SK-N-SH (cell line): Measurements from ENCODE around the gene TMC1. TPM values are rescaled to one million over a fixed set of nuclear protein-coding genes. Genes with fewer than 3 reads are reported as not detected.

Experiments used
- CTCF ChIA-PET: fragments of 300-600, 350-600 bp; formaldehyde crosslinking; extraction: SDS; loops from one replicate; lab custom pipeline; 2021; lab: Yijun Ruan, JAX
- POLR2A ChIA-PET: fragments of 350-600 bp; sonication (Branson Sonifier 250); formaldehyde crosslinking; extraction: SDS; loops from one replicate; lab custom pipeline; 2020; ENCODE audit warnings: antibody characterized with exemption, inconsistent platforms; lab: Yijun Ruan, JAX
- DNase-seq: peaks from one replicate; pipeline ENCODE4 v3.0.0; 2012
- H2AFZ ChIP-seq: fragments of 200-600 bp; sonication (generic); 2 replicates; pipeline ENCODE4 v1.8.1; 2016; ENCODE audit warnings: antibody characterized with exemption, mild to moderate bottlenecking, low read depth
- H3F3A ChIP-seq: fragments of 200-600 bp; sonication (generic); replicated peaks from 2 replicates; pipeline ENCODE3; 2016; ENCODE audit warnings: antibody characterized with exemption, mild to moderate bottlenecking; ENCODE audit not compliant: insufficient read depth
- H3K27ac ChIP-seq, 2 experiments: fragments of 200-500 bp in 1 of 2; fragments of 200-600 bp in 1 of 2; sonication (Bioruptor generic) in 1 of 2; sonication (generic), shearing (Covaris generic) in 1 of 2; 2 replicates each; pipeline versions ENCODE4 v1.5.1 to v1.6.1; 2014 to 2016; ENCODE audit warnings: low read depth in 2 of 2, inconsistent platforms in 1 of 2, low read length in 1 of 2, mild to moderate bottlenecking in 1 of 2, mixed read lengths in 1 of 2
- H3K27me3 ChIP-seq: fragments of 200-600 bp; sonication (generic), shearing (Covaris generic); 2 replicates; pipeline ENCODE4 v1.6.1; 2016; ENCODE audit warnings: mixed run types; ENCODE audit not compliant: insufficient read depth
- H3K36me3 ChIP-seq, 2 experiments: fragments of 200-500 bp in 1 of 2; fragments of 200-600 bp in 1 of 2; sonication (Bioruptor generic) in 1 of 2; sonication (generic) in 1 of 2; replicated peaks in 1 of 2; 2 replicates each; pipeline versions ENCODE3 to v1.5.1; 2014 to 2016; ENCODE audit warnings: low read length in 1 of 2, mild to moderate bottlenecking in 1 of 2; ENCODE audit not compliant: insufficient read depth in 2 of 2, control insufficient read depth in 1 of 2
- H3K4me1 ChIP-seq, 2 experiments: fragments of 200-500 bp in 1 of 2; fragments of 200-600 bp in 1 of 2; sonication (Bioruptor generic) in 1 of 2; sonication (generic), shearing (Covaris generic) in 1 of 2; 2 replicates each; pipeline versions ENCODE4 v1.5.1 to v1.6.1; 2014 to 2016; ENCODE audit warnings: low read depth in 1 of 2, low read length in 1 of 2, mixed run types in 1 of 2; ENCODE audit not compliant: insufficient read depth in 2 of 2, control insufficient read depth in 1 of 2
- H3K4me2 ChIP-seq: fragments of 200-600 bp; sonication (generic), shearing (Covaris generic); 2 replicates; pipeline ENCODE4 v1.6.1; 2017; ENCODE audit warnings: mixed run types
- H3K4me3 ChIP-seq, 2 experiments: fragments of 200-500 bp in 1 of 2; fragments of 200-600 bp in 1 of 2; sonication (Bioruptor generic) in 1 of 2; sonication (generic), shearing (Covaris generic) in 1 of 2; 2 replicates each; pipeline versions ENCODE4 v1.5.1 to v1.8.1; 2014 to 2016; ENCODE audit warnings: low read depth in 2 of 2, inconsistent platforms in 1 of 2, low read length in 1 of 2, mild to moderate bottlenecking in 1 of 2, mixed read lengths in 1 of 2, moderate library complexity in 1 of 2
- H3K79me2 ChIP-seq: fragments of 200-600 bp; sonication (generic); 2 replicates; pipeline ENCODE4 v1.8.1; 2017; ENCODE audit warnings: mild to moderate bottlenecking; ENCODE audit not compliant: insufficient read depth
- H3K9ac ChIP-seq: fragments of 200-600 bp; sonication (generic); 2 replicates; pipeline ENCODE4 v1.6.1; 2017; ENCODE audit warnings: mixed run types
- H3K9me2 ChIP-seq: fragments of 200-600 bp; sonication (generic); 2 replicates; pipeline ENCODE4 v1.6.1; 2017; ENCODE audit warnings: mixed run types
- H3K9me3 ChIP-seq: fragments of 200-600 bp; sonication (generic); 2 replicates; pipeline ENCODE4 v1.6.1; 2017; ENCODE audit warnings: mixed run types, mild to moderate bottlenecking, moderate library complexity
- H4K20me1 ChIP-seq: fragments of 200-600 bp; sonication (generic); 2 replicates; pipeline ENCODE4 v1.6.1; 2017; ENCODE audit warnings: mild to moderate bottlenecking, mixed run types; ENCODE audit not compliant: insufficient read depth
- EP300 ChIP-seq, 2 experiments: IDR thresholded peaks; 2 replicates each; pipeline versions ENCODE4 v1.4.0 to v1.6.1; 2012; ENCODE audit warnings: borderline replicate concordance in 1 of 2, low read depth in 1 of 2, low read length in 1 of 2
- FOSL2 ChIP-seq: IDR thresholded peaks from 2 replicates; pipeline ENCODE4 v1.4.0; 2012; ENCODE audit warnings: low read depth, mild to moderate bottlenecking, moderate library complexity, borderline replicate concordance
- GATA2 ChIP-seq: sonication (generic); formaldehyde crosslinking; IDR thresholded peaks from 2 replicates; pipeline ENCODE4 v1.5.0; 2020; ENCODE audit warnings: mild to moderate bottlenecking, missing genetic modification reagents
- MEF2A ChIP-seq: IDR thresholded peaks from 2 replicates; pipeline ENCODE4 v1.4.0; 2012; ENCODE audit warnings: low read depth, borderline replicate concordance
- TEAD4 ChIP-seq: IDR thresholded peaks from 2 replicates; pipeline ENCODE4 v1.4.0; 2012; ENCODE audit warnings: mild to moderate bottlenecking, borderline replicate concordance; ENCODE audit not compliant: insufficient read depth
- YY1 ChIP-seq: IDR thresholded peaks from 2 replicates; pipeline ENCODE4 v1.4.0; 2012; ENCODE audit warnings: low read depth, mild to moderate bottlenecking
- WGBS: methylation state at CpG from one replicate; pipeline ENCODE4 v1.1.6; 2017; ENCODE audit warnings: low lambda C conversion rate; 5-methylcytosine and 5-hydroxymethylcytosine counted together
- polyA plus RNA-seq, 3 experiments: library from polyadenylated mRNA; depleted of rRNA; stranded (reverse); fragments of >200 nt; gene quantifications; 2 replicates each; pipeline ENCODE4 v1.2.3, GENCODE V29; 2012
- TF ChIP-seq, protein P1 (sequence below): fragments of 200-600 bp; sonication (generic); IDR thresholded peaks from 2 replicates; pipeline ENCODE4 v1.6.1; 2017; ENCODE audit warnings: antibody characterized with exemption, mild to moderate bottlenecking, moderate library complexity

Gene TMC1
- polyA plus RNA-seq, 1 of the 3 experiments (the other 2 are of a cell fraction) = not detected

DNA sequence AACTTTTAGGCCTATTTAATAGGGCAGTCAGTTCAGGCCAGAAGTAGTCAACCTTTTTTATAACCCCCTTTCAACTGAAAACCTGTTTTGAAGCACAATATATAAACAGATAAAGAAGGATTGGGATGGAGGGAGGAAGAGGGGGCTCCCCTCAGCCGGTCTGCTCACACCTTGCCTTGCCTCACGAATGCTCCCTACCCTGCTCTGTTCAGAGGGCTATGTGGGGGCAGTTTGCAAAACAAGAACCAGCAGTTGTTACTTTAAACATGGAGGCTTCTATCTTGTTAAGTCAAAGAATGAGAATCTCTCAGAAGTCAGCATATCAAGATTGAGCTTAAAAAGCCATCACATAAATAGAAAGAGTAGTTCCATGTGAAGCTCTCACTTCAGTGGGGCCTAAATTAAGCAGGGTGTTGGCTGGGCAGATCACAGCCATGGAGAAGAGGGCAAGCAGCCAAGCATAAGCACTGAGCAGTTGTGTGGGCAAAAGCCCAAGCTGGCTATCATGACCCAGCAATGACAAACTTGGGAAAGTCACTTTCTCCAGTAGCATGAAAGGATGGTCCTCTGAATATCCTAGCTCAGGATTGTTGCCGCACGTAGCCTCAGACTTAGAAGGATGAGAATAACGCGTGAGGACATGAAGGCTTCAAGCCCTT is 360.8 kb downstream of the TMC1 start:
- no peak for TF ChIP-seq TEAD4
- ChIA-PET POLR2A (no interaction called here), CTCF (interaction anchor here (0.9 kb wide), 1 partner anchor 8 kb away, joined by 5 read pairs; no protein-coding TSS in a partner anchor)
- no peak overlapping the region for H3K27ac ChIP-seq
- H3K4me1 ChIP-seq = no peaks in the 10 kb centered on the region
- H3K9me2 ChIP-seq = no peaks in the 10 kb centered on the region
- WGBS = 23% methylated on average over 6 of the region's 6 CpGs
- no peak for DNase-seq
- H4K20me1 ChIP-seq = no peaks in the 10 kb centered on the region
- no peaks in the 10 kb centered on the region; the same call in 1 of the 2 replicates for H3K27me3 ChIP-seq
- no peaks in the 10 kb centered on the region for H3K36me3 ChIP-seq
- no peaks in the 10 kb centered on the region for H3K79me2 ChIP-seq
- no peak overlapping the region for H3K9ac ChIP-seq
- no peak overlapping the region for H3K4me2 ChIP-seq
- H3F3A ChIP-seq = no peaks in the 10 kb centered on the region
- no peaks in the 10 kb centered on the region for H3K9me3 ChIP-seq
- H2AFZ ChIP-seq = no peak overlapping the region
- H3K4me3 ChIP-seq = no peak overlapping the region

DNA sequence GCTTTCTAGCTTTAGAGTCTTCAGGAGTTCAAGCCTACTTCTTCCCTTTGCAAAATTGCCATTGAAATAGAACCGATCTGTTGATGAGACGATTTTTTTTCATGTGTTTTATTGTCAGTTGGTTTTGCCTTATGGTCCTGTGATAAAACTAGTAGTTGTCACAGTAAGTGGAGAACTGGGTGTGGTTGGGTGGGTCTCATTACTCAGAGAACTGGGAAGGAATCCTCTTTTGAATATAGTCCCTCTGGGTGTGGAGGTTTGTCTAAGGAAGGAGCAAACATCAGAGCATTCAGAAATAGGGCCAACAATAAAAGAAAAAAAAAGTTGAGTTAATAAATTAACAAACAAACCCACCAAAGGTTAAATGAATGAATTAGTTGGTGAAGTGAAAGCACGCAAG is 362.5 kb downstream of the TMC1 start:
- 4% methylated on average over 3 of the region's 3 CpGs for WGBS
- Histone ChIP-seq H3K4me1 (no peaks in the 10 kb centered on the region), H3K9me3 (no peaks in the 10 kb centered on the region), H3F3A (no peaks in the 10 kb centered on the region), H3K27me3 (no peaks in the 10 kb centered on the region), H3K79me2 (no peaks in the 10 kb centered on the region), H3K4me3 (no peak overlapping the region), H3K4me2 (no peak overlapping the region), H3K9me2 (no peaks in the 10 kb centered on the region), H4K20me1 (no peaks in the 10 kb centered on the region), H2AFZ (no peak overlapping the region), H3K36me3 (no peaks in the 10 kb centered on the region), H3K27ac (no peak overlapping the region), H3K9ac (no peak overlapping the region)
- ChIA-PET POLR2A (no interaction called here), CTCF (no interaction called here)
- TF ChIP-seq MEF2A = no peak
- no peak for DNase-seq

DNA sequence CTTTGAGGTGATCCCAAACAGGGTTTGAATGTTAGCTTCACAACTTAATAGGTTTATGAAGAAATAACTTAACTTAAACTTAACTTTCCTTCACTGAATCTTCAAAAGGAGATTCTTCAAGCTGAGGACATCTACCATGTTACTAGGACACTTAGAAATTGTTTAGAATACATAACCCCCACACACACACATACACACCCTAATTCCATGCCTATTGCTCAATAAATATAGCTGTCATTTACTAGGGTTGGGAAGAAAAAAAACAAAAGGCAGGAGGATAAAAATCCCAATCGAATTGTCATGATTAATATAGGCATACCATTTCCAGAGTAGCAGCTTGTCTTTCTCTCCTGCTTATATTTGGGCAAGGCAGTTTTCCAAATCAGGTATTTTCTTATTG is 363.1 kb downstream of the TMC1 start:
- Histone ChIP-seq H3K9me3 (no peaks in the 10 kb centered on the region), H3K9ac (no peak overlapping the region), H3K4me2 (no peak overlapping the region), H3K27ac (no peak overlapping the region), H2AFZ (no peak overlapping the region), H3K27me3 (no peaks in the 10 kb centered on the region), H3K4me3 (no peak overlapping the region), H4K20me1 (no peaks in the 10 kb centered on the region), H3K4me1 (no peaks in the 10 kb centered on the region), H3K36me3 (no peaks in the 10 kb centered on the region), H3K9me2 (no peaks in the 10 kb centered on the region), H3F3A (no peaks in the 10 kb centered on the region), H3K79me2 (no peaks in the 10 kb centered on the region)
- 0% methylated on average over 1 of the region's 1 CpG for WGBS
- ChIA-PET CTCF (no interaction called here), POLR2A (no interaction called here)
- no peak for DNase-seq
- no peak for TF ChIP-seq EP300 (IDR thresholded peaks at IDR 0.05; ENCODE audit: borderline replicate concordance in 1 of 2, low read depth in 1 of 2, low read length in 1 of 2)
- TF ChIP-seq FOSL2 = no peak
- TF ChIP-seq YY1 = no peak
- TF ChIP-seq, protein P1, sequence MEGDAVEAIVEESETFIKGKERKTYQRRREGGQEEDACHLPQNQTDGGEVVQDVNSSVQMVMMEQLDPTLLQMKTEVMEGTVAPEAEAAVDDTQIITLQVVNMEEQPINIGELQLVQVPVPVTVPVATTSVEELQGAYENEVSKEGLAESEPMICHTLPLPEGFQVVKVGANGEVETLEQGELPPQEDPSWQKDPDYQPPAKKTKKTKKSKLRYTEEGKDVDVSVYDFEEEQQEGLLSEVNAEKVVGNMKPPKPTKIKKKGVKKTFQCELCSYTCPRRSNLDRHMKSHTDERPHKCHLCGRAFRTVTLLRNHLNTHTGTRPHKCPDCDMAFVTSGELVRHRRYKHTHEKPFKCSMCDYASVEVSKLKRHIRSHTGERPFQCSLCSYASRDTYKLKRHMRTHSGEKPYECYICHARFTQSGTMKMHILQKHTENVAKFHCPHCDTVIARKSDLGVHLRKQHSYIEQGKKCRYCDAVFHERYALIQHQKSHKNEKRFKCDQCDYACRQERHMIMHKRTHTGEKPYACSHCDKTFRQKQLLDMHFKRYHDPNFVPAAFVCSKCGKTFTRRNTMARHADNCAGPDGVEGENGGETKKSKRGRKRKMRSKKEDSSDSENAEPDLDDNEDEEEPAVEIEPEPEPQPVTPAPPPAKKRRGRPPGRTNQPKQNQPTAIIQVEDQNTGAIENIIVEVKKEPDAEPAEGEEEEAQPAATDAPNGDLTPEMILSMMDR = no peak
- TF ChIP-seq GATA2 (CRISPR knock-in tag) = no peak

Other genes starting within 250 kb of the TMC1 start
- 53.1 and 58.8 TPM in 2 replicates for gene ZFAND5, start 156.4 kb upstream of the TMC1 start, polyA plus RNA-seq (2012; rRNA removed)